GM18508 (cell line): ENCODE measurements around the gene ROR1.
"Not testable (repeated sequence)": the region's sequence is repeated elsewhere in the genome, so short reads cannot be mapped to it uniquely, and the experiment has no call there.

Experiments used
- ATAC-seq: cut with Tn5 transposase; IDR thresholded peaks from one replicate; pipeline ENCODE4 v1.9.1; 2021; ENCODE audit warnings: moderate number of reproducible peaks; ENCODE audit not compliant: insufficient read depth, unreplicated experiment

ROR1 gene

GRCh38 chr1:63818567-63819325 lies 44.9 kb downstream of the ROR1 start:
- no peak for ATAC-seq

GRCh38 chr1:63819795-63820194 lies 46.0 kb downstream of the ROR1 start:
- ATAC-seq: no peak

- ATAC-seq: no peak
These were observed 47.5 kb downstream of the ROR1 start for GRCh38 chr1:63821091-63822005.

- no peak for ATAC-seq
These were observed 48.7 kb downstream of the ROR1 start for GRCh38 chr1:63822540-63822939.

GRCh38 chr1:63824451-63824850 lies 50.6 kb downstream of the ROR1 start:
- ATAC-seq: no peak

- ATAC-seq: no peak
These were observed 51.3 kb downstream of the ROR1 start for GRCh38 chr1:63825111-63825510.

GRCh38 chr1:63826246-63826861 lies 52.5 kb downstream of the ROR1 start:
- not testable (repeated sequence) for ATAC-seq

- no peak for ATAC-seq
These were observed 53.8 kb downstream of the ROR1 start for GRCh38 chr1:63827411-63828321.

GRCh38 chr1:63828322-63829044 lies 54.7 kb downstream of the ROR1 start:
- ATAC-seq: peak; percentile 88

GRCh38 chr1:63829349-63830327 lies 55.8 kb downstream of the ROR1 start:
- ATAC-seq: no peak

GRCh38 chr1:63831409-63831808 lies 57.6 kb downstream of the ROR1 start:
- no peak for ATAC-seq

- no peak for ATAC-seq
These were observed 59.7 kb downstream of the ROR1 start for GRCh38 chr1:63833363-63834119.

GRCh38 chr1:63835128-63835527 lies 61.3 kb downstream of the ROR1 start:
- ATAC-seq: no peak

- ATAC-seq: no peak
These were observed 62.6 kb downstream of the ROR1 start for GRCh38 chr1:63836374-63836773.

GRCh38 chr1:63836830-63837229 lies 63.0 kb downstream of the ROR1 start:
- ATAC-seq: no peak

- ATAC-seq: no peak
These were observed 69.2 kb downstream of the ROR1 start for GRCh38 chr1:63843010-63843409.

- ATAC-seq: no peak
These were observed 70.1 kb downstream of the ROR1 start for GRCh38 chr1:63843884-63844283.
